ENCODE data around the gene OR6C6. TPM values are rescaled to one million over a fixed set of nuclear protein-coding genes. Genes with fewer than 3 reads are reported as not detected.
"Not testable (repeated sequence)": the region's sequence is repeated elsewhere in the genome, so short reads cannot be mapped to it uniquely, and the experiment has no call there.

Gene OR6C6
- total RNA-seq: not detected

GRCh38 chr12:55296469-55296868, at the start of gene OR6C6:
TSS of gene OR6C6 (minus strand) at chr12:55296569. CDS start at chr12:55295232, 1,337 bp downstream.
- ATAC-seq: no peak
- no peak for DNase-seq (ENCODE audit: low spot score)

GRCh38 chr12:55336002-55336401, 39.6 kb upstream of the OR6C6 start:
- ATAC-seq (no peak), DNase-seq (ENCODE audit: low spot score) (no peak)

GRCh38 chr12:55330446-55330845, 34.1 kb upstream of the OR6C6 start, which contains the start of gene OR6C3:
TSS of gene OR6C3 (plus strand) at chr12:55330746. CDS start at chr12:55331701, 955 bp downstream.
- no peak for DNase-seq (ENCODE audit: low spot score)
- ATAC-seq: no peak

GRCh38 chr12:55325801-55326200, 29.4 kb upstream of the OR6C6 start:
- not testable (repeated sequence) for DNase-seq (ENCODE audit: low spot score); ATAC-seq

- ATAC-seq (no peak), DNase-seq (ENCODE audit: low spot score) (no peak)
Observed at GRCh38 chr12:55320201-55320600, 23.8 kb upstream of the OR6C6 start.

- no peak for DNase-seq (ENCODE audit: low spot score)
- ATAC-seq: no peak
Observed at GRCh38 chr12:55314043-55314442, 17.7 kb upstream of the OR6C6 start, which contains the start of gene OR6C1. TSS of gene OR6C1 (plus strand) at chr12:55314343. CDS start at chr12:55320600, 6,257 bp downstream.

GRCh38 chr12:55289999-55290398, 6.4 kb downstream of the OR6C6 start:
- DNase-seq (ENCODE audit: low spot score) (no peak), ATAC-seq (no peak)

- DNase-seq (ENCODE audit: low spot score) (no peak), ATAC-seq (no peak)
Observed at GRCh38 chr12:55280991-55281390, 15.4 kb downstream of the OR6C6 start.

- ATAC-seq: no peak
- DNase-seq (ENCODE audit: low spot score): no peak
Observed at GRCh38 chr12:55258303-55258702, 38.1 kb downstream of the OR6C6 start.

- no peak for ATAC-seq
- DNase-seq (ENCODE audit: low spot score): no peak
Observed at GRCh38 chr12:55256831-55257230, 39.5 kb downstream of the OR6C6 start.

GRCh38 chr12:55253281-55253680, 43.1 kb downstream of the OR6C6 start:
- ATAC-seq: no peak

GRCh38 chr12:55250944-55251343, 45.4 kb downstream of the OR6C6 start:
- DNase-seq (ENCODE audit: low spot score): no peak
- ATAC-seq: peak; percentile 85

More at GRCh38 chr12:55253281-55253680, 43.1 kb downstream of the OR6C6 start:
- DNase-seq (ENCODE audit: low spot score): no peak

- DNase-seq (ENCODE audit: low spot score): no peak
- ATAC-seq: no peak
Observed at GRCh38 chr12:55246159-55246558, 50.2 kb downstream of the OR6C6 start.

GRCh38 chr12:55244309-55244708, 52.1 kb downstream of the OR6C6 start, which contains the start of gene OR6C74:
TSS of gene OR6C74 (plus strand) at chr12:55244609. CDS start at chr12:55247288, 2,679 bp downstream.
- ATAC-seq: no peak
- DNase-seq (ENCODE audit: low spot score): no peak

Other genes with a start within 250 kb of the OR6C6 start
- gene OR9K2, start 170.2 kb downstream of the OR6C6 start, total RNA-seq: not detected
- not detected for gene OR10A7, start 75.5 kb downstream of the OR6C6 start, total RNA-seq
- gene OR6C74, start 52.0 kb downstream of the OR6C6 start, total RNA-seq: not detected
- not detected for gene OR6C1, start 17.8 kb upstream of the OR6C6 start, total RNA-seq
- not detected for gene OR6C3, start 34.2 kb upstream of the OR6C6 start, total RNA-seq
- not detected for gene OR6C75, start 66.4 kb upstream of the OR6C6 start, total RNA-seq
- not detected for gene OR6C65, start 104.0 kb upstream of the OR6C6 start, total RNA-seq
- gene OR6C76, start 129.7 kb upstream of the OR6C6 start, total RNA-seq: not detected
- gene OR6C2, start 147.5 kb upstream of the OR6C6 start, total RNA-seq: not detected
- not detected for gene OR6C70, start 173.6 kb upstream of the OR6C6 start, total RNA-seq
- gene OR6C68, start 195.8 kb upstream of the OR6C6 start, total RNA-seq: not detected